ENCODE data around the gene BCL2L2.

The BCL2L2 gene

GRCh38 chr14:23355871-23356435, 49.3 kb downstream of the BCL2L2 start:
- DNase-seq (ENCODE audit: low read depth in 2 of 2, low spot score in 1 of 2): no peak

GRCh38 chr14:23356662-23357061, 50.0 kb downstream of the BCL2L2 start:
- DNase-seq (ENCODE audit: low read depth in 2 of 2, low spot score in 1 of 2): no peak

GRCh38 chr14:23357261-23357660, 50.6 kb downstream of the BCL2L2 start:
- DNase-seq (ENCODE audit: low read depth in 2 of 2, low spot score in 1 of 2): no peak

GRCh38 chr14:23358042-23358441, 51.4 kb downstream of the BCL2L2 start:
- DNase-seq (ENCODE audit: low read depth in 2 of 2, low spot score in 1 of 2): no peak

- DNase-seq (ENCODE audit: low read depth in 2 of 2, low spot score in 1 of 2): no peak
Observed at GRCh38 chr14:23358553-23359166, 52.0 kb downstream of the BCL2L2 start.

GRCh38 chr14:23359167-23359626, 52.6 kb downstream of the BCL2L2 start:
- DNase-seq (ENCODE audit: low read depth in 2 of 2, low spot score in 1 of 2): no peak

- no peak for DNase-seq (ENCODE audit: low read depth in 2 of 2, low spot score in 1 of 2)
Observed at GRCh38 chr14:23359722-23360447, 53.3 kb downstream of the BCL2L2 start.

- DNase-seq (ENCODE audit: low read depth in 2 of 2, low spot score in 1 of 2): no peak
Observed at GRCh38 chr14:23360496-23360895, 53.9 kb downstream of the BCL2L2 start.

- DNase-seq (ENCODE audit: low read depth in 2 of 2, low spot score in 1 of 2): no peak
Observed at GRCh38 chr14:23361320-23361719, 54.7 kb downstream of the BCL2L2 start.

Data from stimulated activated CD8-positive, alpha-beta memory T cell treated with anti-CD3 and anti-CD28 coated beads, Interleukin-4, amount 100 ng/mL, for 4 hours (primary cell).